HCT116 (cell line): ENCODE data around the gene ZC3H12A. TPM values are rescaled to one million over a fixed set of nuclear protein-coding genes. Genes with fewer than 3 reads are reported as not detected.

Experiments used
- ATAC-seq: fragments of 200-7000 bp; cut with Tn5 transposase; 2 replicates; pipeline ENCODE4 v1.9.1; 2020; ENCODE audit warnings: mild to moderate bottlenecking, moderate library complexity
- BruUV-seq: library from RNA; stranded (reverse); fragments of 400-500 nt; replicated peaks from 2 replicates; lab custom pipeline; 2021; lab: Mats Ljungman, UMichigan
- CTCF ChIA-PET: fragments of 300-600 bp; sonication (Branson Sonifier 250); formaldehyde crosslinking; loops from one replicate; lab custom pipeline; 2021; ENCODE audit warnings: antibody characterized with exemption; lab: Charles Lee
- POLR2A ChIA-PET: fragments of 300-600, 350-600 bp; sonication (Branson Sonifier 250); formaldehyde crosslinking; loops from one replicate; lab custom pipeline; 2021; ENCODE audit warnings: antibody characterized with exemption; lab: Charles Lee
- RAD21 ChIA-PET, 2 experiments: fragments of 300-600 bp; sonication (Branson Sonifier 250); formaldehyde crosslinking; loops; one replicate each; lab custom pipeline; 2023; ENCODE audit warnings: low total read pairs in 2 of 2; ENCODE audit not compliant: uncharacterized antibody in 2 of 2, unreplicated experiment in 2 of 2, low non-redundant PET in 1 of 2; lab: Charles Lee
- DNase-seq: peaks from one replicate; pipeline ENCODE4 v3.0.0-alpha.2; 2010; ENCODE audit warnings: low read depth, low spot score
- H2AFZ ChIP-seq: fragments of 200-600 bp; shearing (Covaris generic), sonication (generic); 2 replicates; pipeline ENCODE4 v1.6.1; 2017; ENCODE audit warnings: low read depth, mixed run types, mixed read lengths, antibody characterized with exemption, low read length; ENCODE audit not compliant: poor library complexity, severe bottlenecking
- H3K27ac ChIP-seq: 2 replicates; pipeline ENCODE4 v1.5.1; 2012; ENCODE audit warnings: low read depth, low read length
- H3K27me3 ChIP-seq: fragments of 200-600 bp; sonication (generic); 2 replicates; pipeline ENCODE4 v1.6.1; 2016; ENCODE audit warnings: mixed run types, low read length, mixed read lengths; ENCODE audit not compliant: insufficient read depth
- H3K36me3 ChIP-seq, 2 experiments: fragments of 200-500 bp in 1 of 2; fragments of 200-600 bp in 1 of 2; sonication (Bioruptor generic) in 1 of 2; sonication (generic) in 1 of 2; 2 replicates each; pipeline versions ENCODE4 v1.5.1 to v1.6.1; 2014 to 2016; ENCODE audit warnings: low read length in 2 of 2, inconsistent platforms in 1 of 2, mixed read lengths in 1 of 2, mixed run types in 1 of 2; ENCODE audit not compliant: insufficient read depth in 2 of 2, control insufficient read depth in 1 of 2
- H3K4me1 ChIP-seq, 2 experiments: fragments of 200-600 bp in 1 of 2; sonication (generic) in 1 of 2; 2 replicates each; pipeline versions ENCODE4 v1.5.1 to v1.6.1; 2012 to 2017; ENCODE audit warnings: low read length in 2 of 2, inconsistent platforms in 1 of 2, mild to moderate bottlenecking in 1 of 2, mixed read lengths in 1 of 2, mixed run types in 1 of 2, moderate library complexity in 1 of 2; ENCODE audit not compliant: insufficient read depth in 2 of 2, control insufficient read depth in 1 of 2
- H3K4me2 ChIP-seq: fragments of 200-600 bp; sonication (generic); 2 replicates; pipeline ENCODE4 v1.6.1; 2017; ENCODE audit warnings: mixed run types, low read length, mixed read lengths
- H3K4me3 ChIP-seq, 2 experiments: fragments of 200-600 bp in 1 of 2; sonication (generic) in 1 of 2; replicated peaks in 1 of 2; 2 replicates each; pipeline ENCODE4 v1.5.1; 2011 to 2016; ENCODE audit warnings: low read length in 2 of 2, control low read depth in 1 of 2, low read depth in 1 of 2, mild to moderate bottlenecking in 1 of 2, mixed read lengths in 1 of 2, mixed run types in 1 of 2
- H3K79me2 ChIP-seq: fragments of 200-600 bp; sonication (generic); 2 replicates; pipeline ENCODE4 v1.6.1; 2017; ENCODE audit warnings: mild to moderate bottlenecking, mixed run types, low read length, moderate library complexity, mixed read lengths; ENCODE audit not compliant: insufficient read depth
- H3K9ac ChIP-seq: fragments of 200-600 bp; sonication (generic); 2 replicates; pipeline ENCODE4 v1.6.1; 2016; ENCODE audit warnings: low read length, mixed read lengths
- H3K9me2 ChIP-seq: fragments of 200-600 bp; sonication (generic), shearing (Covaris generic); 2 replicates; pipeline ENCODE4 v1.6.1; 2017; ENCODE audit warnings: mixed run types, mild to moderate bottlenecking, moderate library complexity; ENCODE audit not compliant: insufficient read depth
- H3K9me3 ChIP-seq, 2 experiments: fragments of 200-500 bp in 1 of 2; fragments of 200-600 bp in 1 of 2; sonication (Bioruptor generic) in 1 of 2; sonication (generic) in 1 of 2; 2 replicates each; pipeline ENCODE4 v1.6.1; 2014 to 2017; ENCODE audit warnings: low read length in 2 of 2, mixed read lengths in 2 of 2, inconsistent platforms in 1 of 2, low read depth in 1 of 2, mild to moderate bottlenecking in 1 of 2, mixed run types in 1 of 2, moderate library complexity in 1 of 2; ENCODE audit not compliant: control insufficient read depth in 1 of 2, insufficient read depth in 1 of 2
- H4K20me1 ChIP-seq: fragments of 200-600 bp; sonication (generic), shearing (Covaris generic); 2 replicates; pipeline ENCODE4 v1.6.1; 2017; ENCODE audit warnings: mixed run types, mild to moderate bottlenecking, moderate library complexity; ENCODE audit not compliant: insufficient read depth
- CEBPB ChIP-seq: IDR thresholded peaks from 2 replicates; pipeline ENCODE4 v1.6.1; 2012; ENCODE audit warnings: low read depth
- CTCF ChIP-seq, 3 experiments: fragments of 200-600 bp in 1 of 3; sonication (generic) in 1 of 3; IDR thresholded peaks in 2 of 3; conservative IDR thresholded peaks in 1 of 3; 2 replicates each; pipeline ENCODE4 v1.5.1; 2012 to 2017; ENCODE audit warnings: low read depth in 2 of 3, low read length in 2 of 3, antibody characterized with exemption in 1 of 3, borderline replicate concordance in 1 of 3, control low read depth in 1 of 3, mild to moderate bottlenecking in 1 of 3, mixed read lengths in 1 of 3, mixed run types in 1 of 3, moderate library complexity in 1 of 3; ENCODE audit not compliant: insufficient read depth in 1 of 3
- EGR1 ChIP-seq: IDR thresholded peaks from 2 replicates; pipeline ENCODE4 v1.6.1; 2012; ENCODE audit warnings: low read depth
- ELF1 ChIP-seq: IDR thresholded peaks from 2 replicates; pipeline ENCODE4 v1.6.1; 2012; ENCODE audit warnings: low read depth, borderline replicate concordance
- EZH2 ChIP-seq: fragments of 200-600 bp; sonication (generic); IDR thresholded peaks from 2 replicates; pipeline ENCODE4 v1.6.1; 2017; ENCODE audit warnings: antibody characterized with exemption, mixed run types
- FOSL1 ChIP-seq: IDR thresholded peaks from 2 replicates; pipeline ENCODE4 v1.6.1; 2012; ENCODE audit warnings: low read depth
- JUND ChIP-seq: IDR thresholded peaks from 2 replicates; pipeline ENCODE4 v1.6.1; 2012
- POLR2AphosphoS5 ChIP-seq: IDR thresholded peaks from 2 replicates; pipeline ENCODE4 v1.6.1; 2011; ENCODE audit warnings: mild to moderate bottlenecking, low read depth, low read length, moderate library complexity
- REST ChIP-seq: IDR thresholded peaks from 2 replicates; pipeline ENCODE4 v1.6.1; 2012; ENCODE audit warnings: low read depth
- SIN3A ChIP-seq: IDR thresholded peaks from 2 replicates; pipeline ENCODE4 v1.6.1; 2012; ENCODE audit warnings: low read depth
- SP1 ChIP-seq: IDR thresholded peaks from 2 replicates; pipeline ENCODE4 v1.6.1; 2012; ENCODE audit warnings: low read depth
- TCF7L2 ChIP-seq: IDR thresholded peaks from 2 replicates; pipeline ENCODE4 v1.7.0; 2011; ENCODE audit warnings: borderline replicate concordance, inconsistent platforms; ENCODE audit not compliant: insufficient read depth, insufficient read length; ENCODE audit errors: extremely low read depth
- ZFX ChIP-seq: fragments of 450-650 bp; IDR thresholded peaks from 2 replicates; pipeline ENCODE4 v1.6.1; 2017
- intact Hi-C: fragments of 100-400 bp; cut with micrococcal nuclease; formaldehyde crosslinking; loops from 2 replicates; pipeline ENCODE4 v1.10.0; 2022
- total RNA-seq: library from RNA; stranded (reverse); gene quantifications from one replicate; pipeline ENCODE4 v1.2.1, GENCODE V29; 2021; ENCODE audit not compliant: unreplicated experiment
- TF ChIP-seq, protein P1 (sequence below): IDR thresholded peaks from 2 replicates; pipeline ENCODE4 v1.6.1; 2012
- TF ChIP-seq, protein P2 (sequence below): IDR thresholded peaks from 2 replicates; pipeline ENCODE4 v1.6.1; 2011; ENCODE audit warnings: mild to moderate bottlenecking, low read length, moderate library complexity; ENCODE audit not compliant: insufficient replicate concordance; ENCODE audit errors: extremely low read depth

Gene ZC3H12A
- total RNA-seq, 1 experiment from 2014 or later, result 10.6 TPM

DNA sequence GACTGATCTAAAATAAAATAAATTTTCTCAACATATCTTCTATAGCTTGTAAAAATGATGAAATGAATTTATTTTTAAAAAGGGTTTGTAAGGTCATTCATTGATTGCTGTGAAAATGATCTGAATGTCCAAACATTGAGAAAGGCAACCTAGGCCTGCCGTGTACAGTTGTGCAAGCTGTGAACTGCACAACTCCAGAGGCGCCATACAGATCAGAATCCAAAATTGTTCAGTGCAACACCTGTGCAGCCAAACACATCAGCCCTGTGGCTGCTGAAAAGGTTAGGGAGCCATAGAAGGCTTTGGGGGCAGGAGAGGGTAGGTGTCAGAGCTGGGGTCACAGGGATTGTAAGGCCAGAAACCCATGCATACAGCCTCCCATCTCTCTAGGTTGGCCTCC lies 9.9 kb upstream of the ZC3H12A start:
- no peak overlapping the region for H2AFZ ChIP-seq
- no peaks in the 10 kb centered on the region for H3K36me3 ChIP-seq
- no peaks in the 10 kb centered on the region for H3K79me2 ChIP-seq
- H3K4me1 ChIP-seq, result no peaks in the 10 kb centered on the region
- no peak overlapping the region for H3K9ac ChIP-seq
- ATAC-seq (no peak), DNase-seq (no peak)
- intact Hi-C loops, result no loop called here
- H3K27ac ChIP-seq, result no peak overlapping the region
- H3K9me2 ChIP-seq, result no peaks in the 10 kb centered on the region
- H3K27me3 ChIP-seq, result no peaks in the 10 kb centered on the region
- no peak overlapping the region for H3K4me2 ChIP-seq
- POLR2A ChIA-PET, result interaction anchor here (1.8 kb wide), 1 partner anchor 11 kb away, joined by 6 read pairs; no protein-coding TSS in a partner anchor
- RAD21 ChIA-PET, result no interaction called here
- TF ChIP-seq CEBPB (no peak), CTCF (IDR thresholded peaks at IDR 0.05 in 2 of 3, conservative IDR thresholded peaks at IDR 0.05 in 1 of 3; ENCODE audit: borderline replicate concordance in 1 of 3, insufficient read depth in 1 of 3, low read depth in 2 of 3, low read length in 2 of 3) (no peak), EZH2 (no peak), SP1 (no peak), JUND (no peak), ZFX (no peak), FOSL1 (no peak), POLR2AphosphoS5 (no peak), TCF7L2 (no peak), SIN3A (no peak), REST (no peak), ELF1 (no peak), EGR1 (no peak)
- TF ChIP-seq, protein P1, sequence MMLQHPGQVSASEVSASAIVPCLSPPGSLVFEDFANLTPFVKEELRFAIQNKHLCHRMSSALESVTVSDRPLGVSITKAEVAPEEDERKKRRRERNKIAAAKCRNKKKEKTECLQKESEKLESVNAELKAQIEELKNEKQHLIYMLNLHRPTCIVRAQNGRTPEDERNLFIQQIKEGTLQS, result no peak
- TF ChIP-seq, protein P2, sequence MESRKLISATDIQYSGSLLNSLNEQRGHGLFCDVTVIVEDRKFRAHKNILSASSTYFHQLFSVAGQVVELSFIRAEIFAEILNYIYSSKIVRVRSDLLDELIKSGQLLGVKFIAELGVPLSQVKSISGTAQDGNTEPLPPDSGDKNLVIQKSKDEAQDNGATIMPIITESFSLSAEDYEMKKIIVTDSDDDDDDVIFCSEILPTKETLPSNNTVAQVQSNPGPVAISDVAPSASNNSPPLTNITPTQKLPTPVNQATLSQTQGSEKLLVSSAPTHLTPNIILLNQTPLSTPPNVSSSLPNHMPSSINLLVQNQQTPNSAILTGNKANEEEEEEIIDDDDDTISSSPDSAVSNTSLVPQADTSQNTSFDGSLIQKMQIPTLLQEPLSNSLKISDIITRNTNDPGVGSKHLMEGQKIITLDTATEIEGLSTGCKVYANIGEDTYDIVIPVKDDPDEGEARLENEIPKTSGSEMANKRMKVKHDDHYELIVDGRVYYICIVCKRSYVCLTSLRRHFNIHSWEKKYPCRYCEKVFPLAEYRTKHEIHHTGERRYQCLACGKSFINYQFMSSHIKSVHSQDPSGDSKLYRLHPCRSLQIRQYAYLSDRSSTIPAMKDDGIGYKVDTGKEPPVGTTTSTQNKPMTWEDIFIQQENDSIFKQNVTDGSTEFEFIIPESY, result no peak
- H3K9me3 ChIP-seq, result no peaks in the 10 kb centered on the region
- no peaks in the 10 kb centered on the region for H4K20me1 ChIP-seq
- CTCF ChIA-PET, result no interaction called here
- no peak overlapping the region for H3K4me3 ChIP-seq
- BruUV-seq, result no TSS peak
